ENCODE measurements around the gene SCARB2. TPM values are rescaled to one million over a fixed set of nuclear protein-coding genes. Genes with fewer than 3 reads are reported as not detected.

The SCARB2 gene
- total and polyA plus RNA-seq, 2 experiments from 2014 or later, result 17.7 to 41.0 TPM

DNA sequence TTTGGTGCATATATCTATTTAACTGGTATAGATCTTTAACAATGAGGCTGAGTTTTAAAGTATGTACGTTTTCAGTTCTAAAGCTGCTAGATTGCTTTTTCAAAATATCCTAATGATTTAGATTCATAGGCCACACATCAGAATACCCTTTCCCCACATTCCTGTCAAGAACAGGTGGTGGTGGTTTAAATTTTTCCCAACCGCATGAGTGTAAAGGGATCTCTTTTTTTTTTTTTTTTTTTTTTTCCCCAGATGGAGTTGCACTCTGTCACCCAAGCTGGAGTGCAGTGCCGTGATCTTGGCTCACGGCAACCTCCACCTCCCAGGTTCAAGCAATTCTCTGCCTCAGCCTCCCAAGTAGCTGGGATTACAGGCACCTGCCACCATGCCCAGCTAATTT, 93.4 kb downstream of the SCARB2 start:
- Histone ChIP-seq H3K27me3 (ENCODE audit: insufficient read depth) (no peaks in the 10 kb centered on the region), H3K4me3 (no peak overlapping the region), H3K79me2 (replicated peaks; ENCODE audit: insufficient read depth) (no peaks in the 10 kb centered on the region), H3K4me1 (ENCODE audit: insufficient read depth) (no peaks in the 10 kb centered on the region), H3F3A (replicated peaks; ENCODE audit: low read depth) (no peaks in the 10 kb centered on the region), H3K27ac (ENCODE audit: low read depth) (no peak overlapping the region), H2AFZ (no peak overlapping the region), H3K9me2 (ENCODE audit: insufficient read depth) (no peaks in the 10 kb centered on the region), H3K36me3 (ENCODE audit: insufficient read depth) (peaks cover 67% of the 10 kb centered on the region), H4K20me1 (replicated peaks; ENCODE audit: insufficient read depth) (no peaks in the 10 kb centered on the region), H3K4me2 (no peak overlapping the region)
- Mint-ChIP-seq H3K27me3 (ENCODE audit: insufficient read depth, low read depth, poor library complexity) (no peaks in the 10 kb centered on the region), H3K27ac (no peak overlapping the region), H3K9me3 (no peaks in the 10 kb centered on the region), H3K4me3 (no peak overlapping the region), H3K4me1 (no peaks in the 10 kb centered on the region), H3K36me3 (ENCODE audit: low read depth) (peaks cover 83% of the 10 kb centered on the region)
- ATAC-seq, result no peak
- TF ChIP-seq EZH2phosphoT487 (IDR thresholded peaks at IDR 0.05; ENCODE audit: unreplicated experiment) (no peak), ZNF331 (CRISPR knock-in tag; IDR thresholded peaks at IDR 0.05; ENCODE audit: low read depth) (no peak)
- DNase-seq (ENCODE audit: low spot score), result no peak

DNA sequence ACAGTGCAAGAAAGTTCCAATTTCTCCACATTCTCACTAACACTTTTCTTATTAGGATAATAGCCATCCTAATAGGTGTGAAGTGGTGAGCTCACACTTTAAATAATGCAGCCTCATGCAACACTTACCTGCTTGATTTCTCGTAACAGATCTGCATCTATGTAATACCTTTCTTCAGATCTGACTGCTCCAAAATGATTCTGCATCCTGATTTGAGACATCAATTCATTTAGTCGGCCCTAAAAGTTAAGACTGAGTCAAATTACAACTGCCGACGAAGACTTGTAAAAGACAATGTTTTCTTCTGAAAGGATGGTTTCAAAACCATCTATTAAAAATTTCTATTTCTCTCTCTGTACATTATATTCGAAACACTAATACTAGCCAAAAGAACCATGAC, 96.1 kb downstream of the SCARB2 start:
- DNase-seq (ENCODE audit: low spot score) (no peak), ATAC-seq (no peak)
- no peaks in the 10 kb centered on the region for H3K27me3 ChIP-seq (ENCODE audit: insufficient read depth)
- no peak overlapping the region for H3K27ac ChIP-seq (ENCODE audit: low read depth)
- Mint-ChIP-seq H3K4me3 (no peak overlapping the region), H3K4me1 (no peaks in the 10 kb centered on the region), H3K27ac (no peak overlapping the region), H3K27me3 (ENCODE audit: insufficient read depth, low read depth, poor library complexity) (no peaks in the 10 kb centered on the region), H3K9me3 (no peaks in the 10 kb centered on the region), H3K36me3 (ENCODE audit: low read depth) (peaks cover 78% of the 10 kb centered on the region)
- H4K20me1 ChIP-seq (replicated peaks; ENCODE audit: insufficient read depth), result no peaks in the 10 kb centered on the region
- peaks cover 53% of the 10 kb centered on the region for H3K36me3 ChIP-seq (ENCODE audit: insufficient read depth)
- no peaks in the 10 kb centered on the region for H3K4me1 ChIP-seq (ENCODE audit: insufficient read depth)
- TF ChIP-seq, protein P1, sequence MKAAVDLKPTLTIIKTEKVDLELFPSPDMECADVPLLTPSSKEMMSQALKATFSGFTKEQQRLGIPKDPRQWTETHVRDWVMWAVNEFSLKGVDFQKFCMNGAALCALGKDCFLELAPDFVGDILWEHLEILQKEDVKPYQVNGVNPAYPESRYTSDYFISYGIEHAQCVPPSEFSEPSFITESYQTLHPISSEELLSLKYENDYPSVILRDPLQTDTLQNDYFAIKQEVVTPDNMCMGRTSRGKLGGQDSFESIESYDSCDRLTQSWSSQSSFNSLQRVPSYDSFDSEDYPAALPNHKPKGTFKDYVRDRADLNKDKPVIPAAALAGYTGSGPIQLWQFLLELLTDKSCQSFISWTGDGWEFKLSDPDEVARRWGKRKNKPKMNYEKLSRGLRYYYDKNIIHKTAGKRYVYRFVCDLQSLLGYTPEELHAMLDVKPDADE (IDR thresholded peaks at IDR 0.05), result no peak
- TF ChIP-seq ZNF114 (CRISPR knock-in tag; IDR thresholded peaks at IDR 0.05) (no peak), NANOG (IDR thresholded peaks at IDR 0.05; ENCODE audit: borderline replicate concordance) (no peak), REST (IDR thresholded peaks at IDR 0.05; ENCODE audit: unreplicated experiment) (no peak), EZH2 (IDR thresholded peaks at IDR 0.05; ENCODE audit: low read depth, unreplicated experiment) (no peak), POLR2AphosphoS5 (IDR thresholded peaks at IDR 0.05; ENCODE audit: low read depth) (no peak)
- no peaks in the 10 kb centered on the region for H3F3A ChIP-seq (replicated peaks; ENCODE audit: low read depth)
- H2AFZ ChIP-seq, result no peak overlapping the region
- H3K79me2 ChIP-seq (replicated peaks; ENCODE audit: insufficient read depth), result no peaks in the 10 kb centered on the region
- no peaks in the 10 kb centered on the region for H3K9me2 ChIP-seq (ENCODE audit: insufficient read depth)
- H3K4me2 ChIP-seq, result no peak overlapping the region
- H3K4me3 ChIP-seq, result no peak overlapping the region
